HG02885 (cell line): ENCODE measurements around the gene MAD1L1.

Source experiments
- ATAC-seq: cut with Tn5 transposase; IDR thresholded peaks from one replicate; pipeline ENCODE4 v1.9.1; 2021; ENCODE audit warnings: mild to moderate bottlenecking; ENCODE audit not compliant: unreplicated experiment, poor library complexity

Gene MAD1L1

DNA sequence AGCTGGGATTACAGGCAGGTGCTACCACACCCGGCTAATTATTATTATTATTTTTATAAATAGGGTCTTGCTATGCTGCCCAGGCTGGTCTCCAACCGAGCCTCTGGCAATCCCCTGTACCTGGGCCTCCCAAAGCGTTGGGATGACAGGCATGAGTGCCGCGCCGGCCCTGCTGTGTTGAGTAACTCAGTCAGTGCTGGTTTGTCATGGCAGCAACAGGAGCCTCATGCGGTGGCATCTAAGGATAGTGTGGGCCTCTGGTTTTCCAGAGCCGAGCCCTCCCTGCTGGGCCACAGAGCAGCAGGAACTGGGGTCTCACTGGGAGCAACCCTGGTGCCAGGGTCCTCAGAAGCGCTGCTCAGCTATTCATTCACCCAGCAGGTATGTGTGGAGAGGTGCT is 318.0 kb downstream of the MAD1L1 start:
- ATAC-seq: no peak

DNA sequence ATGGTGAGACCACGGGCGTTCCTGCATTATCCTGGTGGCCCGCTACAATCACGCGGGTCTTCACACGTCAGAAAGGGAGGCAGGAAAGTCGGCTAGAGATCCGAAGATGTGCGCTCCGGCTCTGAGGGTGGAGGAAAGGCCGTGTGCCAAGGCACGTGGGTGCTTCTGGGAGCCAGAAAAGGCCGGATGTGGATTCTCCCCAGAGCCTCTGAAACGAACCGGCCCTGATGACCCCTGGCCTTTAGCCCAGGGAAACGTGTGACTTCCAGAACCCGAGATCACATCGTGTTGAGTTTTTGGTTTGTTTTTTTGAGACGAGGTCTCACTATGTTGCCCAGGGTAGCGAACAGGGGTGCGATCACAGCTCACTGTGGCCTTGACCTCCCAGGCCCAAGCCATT is 318.4 kb downstream of the MAD1L1 start:
- no peak for ATAC-seq

DNA sequence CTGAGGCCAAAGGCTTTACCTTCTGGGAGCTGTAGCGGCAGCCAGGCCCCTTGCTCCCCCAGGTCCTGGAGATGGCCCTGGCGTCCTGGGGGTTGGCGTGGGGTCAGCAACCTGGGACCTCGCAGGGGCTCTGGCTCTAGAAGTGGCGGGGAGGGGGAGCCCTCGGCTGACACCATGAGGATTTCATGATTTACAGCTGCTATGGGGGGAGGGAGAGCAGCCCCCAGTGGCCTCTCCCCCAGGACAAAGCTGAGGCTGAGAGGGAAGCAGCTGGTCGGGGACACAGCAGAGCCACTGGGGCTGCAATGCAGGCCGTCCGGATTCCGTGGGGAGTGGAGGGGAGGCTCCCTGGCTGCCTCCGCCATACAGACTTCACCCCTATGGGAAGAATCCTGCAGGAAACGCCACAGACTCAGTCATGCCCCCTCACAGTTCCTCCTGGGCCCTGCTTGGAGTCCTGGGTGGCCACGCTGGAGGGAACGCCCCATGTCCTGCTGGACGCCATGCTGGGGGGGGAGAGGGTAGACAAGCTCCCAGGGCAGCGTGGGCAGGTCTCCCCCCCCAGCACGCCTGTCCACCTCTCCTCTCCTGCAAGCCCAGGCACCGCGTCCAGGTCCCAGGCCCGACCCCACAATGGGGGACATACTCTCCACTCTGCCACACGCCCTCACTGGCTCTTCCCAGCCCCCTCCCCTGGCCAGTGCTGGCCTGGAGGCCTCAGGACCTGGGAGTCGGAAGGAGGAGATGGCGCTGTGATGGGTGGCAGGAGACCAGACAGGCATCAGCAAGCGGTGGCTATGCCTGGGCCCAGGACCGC is 319.1 kb downstream of the MAD1L1 start:
- ATAC-seq: no peak

DNA sequence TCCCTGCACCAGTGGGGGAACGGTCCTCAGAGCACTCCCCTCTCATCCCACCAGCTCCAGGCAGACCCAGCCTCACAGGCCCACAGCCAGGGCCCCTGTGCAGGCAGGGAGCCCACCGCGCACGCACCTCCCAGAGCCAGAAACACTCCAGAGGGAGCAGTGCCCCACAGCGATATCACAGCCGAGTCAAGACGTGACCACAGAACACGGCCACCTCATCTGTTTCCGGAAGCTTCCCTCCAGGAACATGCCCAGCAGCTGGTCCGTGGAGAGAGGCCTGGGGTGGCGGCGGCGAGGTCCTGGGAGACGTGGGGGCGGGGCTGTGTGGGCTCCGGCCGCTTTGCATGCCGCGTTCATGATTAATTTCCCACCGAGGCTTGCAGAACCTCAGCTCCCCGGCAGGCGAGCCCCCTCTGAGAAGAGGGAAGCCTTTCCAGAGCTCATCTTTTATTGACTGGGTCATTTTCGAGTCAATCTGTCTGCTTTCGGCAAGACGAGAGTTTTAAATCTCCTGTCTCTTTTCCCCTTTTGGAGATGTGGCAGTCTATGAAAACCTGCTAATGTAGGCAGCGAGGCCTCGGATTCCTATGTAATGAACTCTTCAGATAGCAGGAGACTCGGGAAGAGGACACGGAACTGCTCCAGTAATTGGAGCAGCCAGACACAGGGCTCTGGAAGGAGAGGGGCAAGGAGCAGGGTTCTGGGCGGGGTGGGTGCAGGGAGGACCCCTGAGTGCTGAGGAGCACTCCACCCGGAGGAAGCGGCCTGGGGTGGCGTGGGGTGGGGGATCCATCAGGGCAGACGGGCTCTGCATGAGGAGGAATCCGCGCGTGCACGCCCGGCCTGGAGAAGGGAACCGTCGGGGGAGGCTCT is 319.9 kb downstream of the MAD1L1 start:
- no peak for ATAC-seq

DNA sequence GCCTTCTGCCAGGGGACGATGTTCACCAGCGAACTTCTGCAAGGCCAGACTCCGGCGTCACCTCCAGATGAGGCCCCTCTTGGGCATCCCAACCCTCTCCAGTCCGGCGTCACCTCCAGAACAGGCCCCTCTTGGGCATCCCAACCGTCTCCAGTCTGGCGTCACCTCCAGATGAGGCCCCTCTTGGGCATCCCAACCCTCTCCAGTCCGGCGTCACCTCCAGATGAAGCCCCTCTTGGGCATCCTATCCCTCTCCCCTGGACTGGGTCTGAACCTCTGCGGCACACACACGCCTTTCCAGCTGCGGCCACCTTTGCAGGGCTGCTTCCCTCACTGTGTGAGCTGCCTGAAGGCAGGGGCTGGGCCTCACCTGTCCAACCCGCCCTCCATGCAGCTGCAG is 321.2 kb downstream of the MAD1L1 start:
- no peak for ATAC-seq

DNA sequence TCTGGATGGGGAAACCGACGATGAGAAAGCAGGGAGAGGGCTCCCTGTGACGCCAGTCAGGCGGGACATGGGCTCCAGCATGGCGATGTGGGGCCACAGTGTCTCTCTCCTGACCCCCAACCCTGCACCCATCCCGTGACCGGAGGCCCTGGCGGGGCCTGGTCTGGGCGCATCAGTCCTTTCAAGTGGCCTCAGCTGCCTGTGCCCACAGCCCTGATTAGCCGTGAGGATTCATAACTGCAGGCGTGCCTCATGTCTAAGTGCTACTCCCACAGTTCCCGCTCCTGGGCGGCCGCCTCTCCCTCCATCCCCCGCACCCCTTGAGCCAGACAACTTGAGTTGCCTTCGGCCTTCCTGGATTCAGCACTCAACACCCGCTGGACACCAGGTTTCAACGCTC is 321.9 kb downstream of the MAD1L1 start:
- no peak for ATAC-seq

DNA sequence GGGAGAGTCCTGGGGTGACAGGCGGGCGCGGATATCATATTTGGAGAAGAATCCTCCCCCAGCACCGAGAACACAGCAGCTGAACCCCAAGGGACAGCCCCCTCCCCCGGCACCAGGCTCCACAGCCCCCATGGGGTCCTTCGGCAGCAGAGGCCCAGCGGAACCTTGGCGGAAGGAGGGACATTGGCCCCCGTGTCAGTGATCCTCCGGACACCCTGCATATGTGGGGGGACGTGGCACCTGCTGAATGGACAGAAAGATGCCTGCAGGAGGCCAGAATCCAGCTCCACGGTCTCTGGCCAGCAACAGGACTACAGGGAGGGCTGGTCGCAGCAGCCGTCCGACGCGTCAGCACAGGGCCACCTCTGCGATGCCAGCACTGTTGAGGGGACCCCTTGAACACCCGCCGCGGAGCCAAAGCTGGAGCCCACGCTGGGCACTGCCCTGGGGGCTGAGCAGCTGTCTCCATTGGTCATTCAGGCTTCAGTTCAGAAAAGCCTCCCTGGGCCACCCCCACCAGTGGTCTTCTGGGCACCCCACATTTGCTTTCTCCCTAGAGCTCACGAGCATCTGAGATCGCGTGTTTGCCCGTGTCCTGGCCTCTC is 322.6 kb downstream of the MAD1L1 start:
- ATAC-seq: no peak

GRCh38 chr7:1909476-1909875 is 323.3 kb downstream of the MAD1L1 start:
- ATAC-seq: no peak

DNA sequence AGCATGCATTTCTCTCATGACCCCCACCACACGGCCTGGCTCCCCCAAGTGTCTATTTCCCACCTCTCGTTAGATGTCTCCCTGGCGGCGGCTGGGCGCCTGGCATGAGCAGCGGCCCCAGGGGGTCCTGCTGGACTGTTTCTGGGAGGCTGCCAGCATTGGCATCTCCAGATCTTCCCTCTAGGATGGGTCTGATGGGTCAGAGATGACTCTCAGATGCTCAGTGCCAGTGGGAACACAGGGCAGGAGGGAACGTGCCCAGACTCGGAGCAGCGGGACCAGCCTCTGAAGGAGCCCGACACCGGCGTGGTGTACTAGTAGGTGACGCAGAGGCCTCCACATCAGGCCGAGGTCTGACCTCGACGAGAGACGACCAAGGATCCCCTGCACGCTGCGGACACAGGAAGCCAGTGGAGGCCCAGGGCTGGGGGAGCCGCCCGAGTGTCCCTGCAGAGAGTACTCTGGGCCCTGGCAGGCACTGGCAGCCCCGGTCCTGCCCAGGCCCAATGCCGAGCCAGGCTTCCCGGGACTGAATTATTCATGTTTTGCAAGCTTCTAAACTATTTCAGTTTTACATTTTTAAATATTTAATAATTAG is 323.8 kb downstream of the MAD1L1 start:
- no peak for ATAC-seq

GRCh38 chr7:1907751-1908365 is 324.9 kb downstream of the MAD1L1 start:
- no peak for ATAC-seq

- no peak for ATAC-seq
Observed at GRCh38 chr7:1906988-1907745, 325.6 kb downstream of the MAD1L1 start.

DNA sequence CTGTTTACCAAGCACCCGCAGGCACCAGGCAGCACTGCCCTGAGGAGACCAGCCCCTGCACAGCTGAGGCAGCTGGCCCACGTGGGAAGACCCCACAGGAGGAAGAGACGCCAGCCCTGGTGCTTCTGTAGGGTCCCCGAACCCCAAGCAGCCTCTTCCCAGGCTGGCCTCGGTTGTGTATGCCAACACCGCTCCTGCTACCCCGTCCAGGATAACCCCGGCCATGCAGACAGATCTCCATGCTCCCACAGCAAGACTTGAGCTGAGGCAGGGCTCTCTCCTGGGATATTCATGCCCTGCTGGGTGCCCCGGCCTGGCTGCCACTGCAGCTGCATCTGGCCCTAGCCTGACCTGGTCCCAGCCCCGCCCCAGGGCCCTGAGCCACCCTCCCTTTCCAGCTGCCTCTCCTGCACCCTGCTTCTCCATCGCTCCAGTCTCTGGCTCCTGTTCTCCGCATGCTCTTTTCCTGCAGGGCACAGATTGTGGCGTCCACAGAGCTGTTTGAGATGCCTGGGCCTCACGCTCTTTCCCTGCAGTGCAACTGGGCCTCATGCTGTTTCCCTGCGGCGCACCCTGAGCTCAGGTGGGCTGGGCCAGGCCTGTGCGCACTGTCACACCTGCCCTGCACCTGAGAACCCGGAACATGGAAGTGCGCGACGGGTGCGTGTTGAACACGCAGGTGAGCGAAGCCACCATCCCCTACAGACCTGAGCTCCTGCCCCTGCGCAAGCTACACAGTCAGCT is 326.5 kb downstream of the MAD1L1 start:
- ATAC-seq: no peak

DNA sequence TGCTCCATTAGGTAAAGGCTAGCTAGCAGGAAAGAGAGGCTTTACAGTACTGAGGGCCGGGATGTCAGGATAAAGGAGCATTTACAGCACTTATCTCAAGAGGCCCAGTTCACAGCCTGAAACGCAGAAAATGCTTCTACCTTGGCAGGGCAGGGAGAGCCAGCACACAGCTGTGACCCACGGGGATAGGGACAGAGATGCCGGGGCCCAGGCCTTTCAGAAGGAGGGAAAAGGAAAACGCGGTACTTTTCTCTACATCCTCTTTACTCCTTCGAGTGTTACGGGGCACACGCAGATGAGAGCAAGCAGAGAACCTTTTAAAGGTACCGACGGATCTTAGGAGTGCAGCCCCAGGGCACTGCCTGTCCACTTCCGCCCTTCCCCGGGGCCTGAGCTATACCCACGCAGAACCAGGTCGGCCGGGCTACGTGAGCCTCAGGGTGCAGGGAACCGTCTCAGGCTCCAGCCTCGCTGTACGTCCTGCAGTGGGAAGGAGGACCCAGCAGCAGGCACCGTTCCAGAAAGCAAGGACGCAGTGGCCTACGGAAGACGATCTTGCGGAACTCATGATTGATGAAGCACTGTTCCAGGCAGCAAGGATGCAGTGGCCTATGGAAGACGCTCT is 330.4 kb downstream of the MAD1L1 start:
- ATAC-seq: no peak

DNA sequence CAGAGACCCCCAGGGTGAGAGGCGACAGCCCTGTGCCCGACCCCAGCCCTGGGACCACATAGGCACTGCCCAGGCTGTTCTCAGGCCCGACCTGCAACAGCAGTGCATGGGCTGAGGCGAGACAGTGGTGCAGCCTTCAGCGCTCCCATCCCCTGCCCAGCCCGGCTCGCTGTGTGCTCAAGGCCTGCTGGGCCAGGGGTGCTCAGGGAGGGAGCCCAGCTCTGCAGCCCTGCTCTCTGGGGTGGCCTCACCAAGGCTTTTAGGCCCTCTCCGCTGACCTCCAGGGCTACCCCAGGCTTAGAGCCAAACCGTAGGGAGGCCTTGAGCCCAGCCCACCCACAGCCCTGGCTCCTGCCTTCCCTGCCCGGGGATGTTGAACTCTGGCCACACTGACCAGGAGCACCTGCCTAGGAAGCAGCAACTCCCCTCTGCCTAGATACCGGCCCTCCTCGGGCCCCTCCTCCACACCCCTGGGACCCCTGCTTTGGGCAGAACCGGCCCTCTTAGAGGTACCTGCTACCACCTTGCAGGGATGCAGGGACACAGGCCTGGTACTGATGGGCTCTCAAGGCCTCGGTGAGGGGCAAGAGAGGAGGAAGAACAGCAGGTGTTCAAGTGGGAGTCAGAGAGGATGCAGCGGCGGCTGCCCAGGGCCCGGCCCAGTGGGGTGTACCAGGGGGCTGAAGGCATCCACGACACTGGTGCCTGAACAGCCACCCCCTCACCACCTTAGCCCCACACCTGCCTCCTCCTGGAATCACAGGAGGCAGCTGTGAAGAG is 331.1 kb downstream of the MAD1L1 start:
- no peak for ATAC-seq

DNA sequence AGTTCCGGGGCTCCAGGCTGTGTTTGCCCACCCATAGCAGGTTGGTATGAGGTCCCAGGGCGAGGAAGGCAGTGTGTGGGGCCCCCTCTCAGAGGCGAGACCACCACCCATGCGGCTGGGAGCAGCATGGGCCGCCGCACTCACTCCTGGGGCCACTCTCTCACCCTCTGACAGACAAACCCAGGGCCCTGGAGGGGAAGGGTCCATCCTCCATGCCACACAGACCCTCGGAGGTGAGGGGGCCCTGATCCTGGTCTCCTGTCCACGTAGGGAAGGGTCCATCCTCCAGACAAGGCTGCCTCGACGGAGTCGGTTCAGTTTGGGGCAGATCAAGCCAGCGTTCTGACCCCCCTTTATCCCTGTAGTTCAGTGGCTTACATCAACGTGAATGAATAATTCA is 331.9 kb downstream of the MAD1L1 start:
- ATAC-seq: no peak

DNA sequence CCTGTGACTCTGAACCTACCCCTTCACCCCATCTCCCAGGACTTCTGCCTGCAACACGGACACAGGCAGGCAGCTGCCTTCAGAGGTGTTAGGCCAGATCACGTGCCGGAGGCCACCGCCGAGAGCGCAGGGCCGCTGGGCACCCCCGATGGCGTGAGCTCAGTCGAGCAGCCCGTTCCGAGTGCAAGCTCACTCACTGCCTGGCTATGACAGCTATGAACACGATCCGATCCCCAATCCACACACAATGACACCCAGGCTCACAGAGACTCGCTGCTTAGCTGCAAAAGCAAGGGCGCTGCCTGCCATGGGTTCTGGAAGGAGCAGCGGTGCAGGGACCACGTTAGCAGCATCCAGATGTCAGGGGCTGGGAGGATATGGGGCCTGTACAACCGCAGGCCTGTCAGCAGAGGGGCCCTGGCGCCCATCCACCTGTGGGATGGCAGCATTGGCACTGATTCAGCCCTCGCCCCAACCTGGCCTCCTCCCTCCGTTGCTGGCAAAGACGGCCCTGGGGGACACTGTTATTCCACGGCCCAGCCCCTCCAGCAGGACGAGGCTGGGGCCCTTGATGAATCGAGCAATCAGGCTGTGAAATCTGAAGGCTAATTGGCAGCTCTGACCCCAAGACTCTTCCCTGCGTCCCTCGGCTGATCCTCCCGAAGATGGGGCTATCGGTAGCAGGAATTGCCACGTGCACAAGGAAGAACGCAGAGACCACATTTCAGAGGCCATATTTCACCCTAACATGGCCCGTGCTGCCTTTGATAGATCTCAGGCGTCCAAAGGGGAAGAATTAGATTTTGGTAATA is 332.6 kb downstream of the MAD1L1 start:
- no peak for ATAC-seq

GRCh38 chr7:1899196-1899595 is 333.5 kb downstream of the MAD1L1 start:
- no peak for ATAC-seq
